ENCODE data around the gene NFATC2.
"Not testable (repeated sequence)": the region's sequence is repeated elsewhere in the genome, so short reads cannot be mapped to it uniquely, and the experiment has no call there.

NFATC2 gene

GRCh38 chr20:51493346-51493791 is 49.1 kb downstream of the NFATC2 start:
- no peak for DNase-seq

GRCh38 chr20:51492167-51493092 is 50.1 kb downstream of the NFATC2 start:
- DNase-seq, result no peak

- DNase-seq, result no peak
These were observed 51.1 kb downstream of the NFATC2 start for GRCh38 chr20:51491393-51491792.

GRCh38 chr20:51490635-51491034 is 51.9 kb downstream of the NFATC2 start:
- DNase-seq, result no peak

GRCh38 chr20:51489611-51490010 is 52.9 kb downstream of the NFATC2 start:
- no peak for DNase-seq

GRCh38 chr20:51488331-51488730 is 54.2 kb downstream of the NFATC2 start:
- no peak for DNase-seq

- DNase-seq, result no peak
These were observed 54.8 kb downstream of the NFATC2 start for GRCh38 chr20:51487565-51488268.

GRCh38 chr20:51487076-51487475 is 55.4 kb downstream of the NFATC2 start:
- no peak for DNase-seq

- no peak for DNase-seq
These were observed 56.1 kb downstream of the NFATC2 start for GRCh38 chr20:51486197-51487005.

- DNase-seq, result no peak
These were observed 57.7 kb downstream of the NFATC2 start for GRCh38 chr20:51484831-51485230.

- no peak for DNase-seq
These were observed 58.2 kb downstream of the NFATC2 start for GRCh38 chr20:51484141-51484815.

GRCh38 chr20:51482836-51483473 is 59.6 kb downstream of the NFATC2 start:
- DNase-seq, result no peak

GRCh38 chr20:51481341-51481914 is 61.1 kb downstream of the NFATC2 start:
- DNase-seq, result no peak

GRCh38 chr20:51480507-51481270 is 61.8 kb downstream of the NFATC2 start:
- DNase-seq, result no peak

- not testable (repeated sequence) for DNase-seq
These were observed 66.4 kb downstream of the NFATC2 start for GRCh38 chr20:51476106-51476505.

GRCh38 chr20:51473771-51474170 is 68.7 kb downstream of the NFATC2 start:
- DNase-seq, result no peak

GRCh38 chr20:51473256-51473655 is 69.3 kb downstream of the NFATC2 start:
- DNase-seq, result no peak

- DNase-seq, result no peak
These were observed 71.6 kb downstream of the NFATC2 start for GRCh38 chr20:51470907-51471411.

GRCh38 chr20:51470499-51470820 is 72.1 kb downstream of the NFATC2 start:
- DNase-seq, result no peak

GRCh38 chr20:51469578-51470498 is 72.7 kb downstream of the NFATC2 start:
- peak; percentile 8 for DNase-seq

Measured in NCI-H524 treated with DMSO at 0.1 percent for 48 hours (cell line).